Ureter (tissue), 1 donor: Measurements from ENCODE around the gene SLC17A1. TPM values are rescaled to one million over a fixed set of nuclear protein-coding genes. Genes with fewer than 3 reads are reported as not detected.
"Not testable (repeated sequence)": the region's sequence is repeated elsewhere in the genome, so short reads cannot be mapped to it uniquely, and the experiment has no call there.

ENCODE experiments used
- DNase-seq: peaks from one replicate; pipeline ENCODE4 v3.0.0-alpha.2; 2020; ENCODE audit warnings: low spot score
- total RNA-seq: library from RNA; stranded (reverse); gene quantifications from one replicate; pipeline ENCODE4 v1.2.4, GENCODE V29; 2023
- donor health status: DM: yes; HTN: yes; CAD: no.

Gene SLC17A1
- total RNA-seq, 1 donor from 2014 or later: not detected

DNA sequence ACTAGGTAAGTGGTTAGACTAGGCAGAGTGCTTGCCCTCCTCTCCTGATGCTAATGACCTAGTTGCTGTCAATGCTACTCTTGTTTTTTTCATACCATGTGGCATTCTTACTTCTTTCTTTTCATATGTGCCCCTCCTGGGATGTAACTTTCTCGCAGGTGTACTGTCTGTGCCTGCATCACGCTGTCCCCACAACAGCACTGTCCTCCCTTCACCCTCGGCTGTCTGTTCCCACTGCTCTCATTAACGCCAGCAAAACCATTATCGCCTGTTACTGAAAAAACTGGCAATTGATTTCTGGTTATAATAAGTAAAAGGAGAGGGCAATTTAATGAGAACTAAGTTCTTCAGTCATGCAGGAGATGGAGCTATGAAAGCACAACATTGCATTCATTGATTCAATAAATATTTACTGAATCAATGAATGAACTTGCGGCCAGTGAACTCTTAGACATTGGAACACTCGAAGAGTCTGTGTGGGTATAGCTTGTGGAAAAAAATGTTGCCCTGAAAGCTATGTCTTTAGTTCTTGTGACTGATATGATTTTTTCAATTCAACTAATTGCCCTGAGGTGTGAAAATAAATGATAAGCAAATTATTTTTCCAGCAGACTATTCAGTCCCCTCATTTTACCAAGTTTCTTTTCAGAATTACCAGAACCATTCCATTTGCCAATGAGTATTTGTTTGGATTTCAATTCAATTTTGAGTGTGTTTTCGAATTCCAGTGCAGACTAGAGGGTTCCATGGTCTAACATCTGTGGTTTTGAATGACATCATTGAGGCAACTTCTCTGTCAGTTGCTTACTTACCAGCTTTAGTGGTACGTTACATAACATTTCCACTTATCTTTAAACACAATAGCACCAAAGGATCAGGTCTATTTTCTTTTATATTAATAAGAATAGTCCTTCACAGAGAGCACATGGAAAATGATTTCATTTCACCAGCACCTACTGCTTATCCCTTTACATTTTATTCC lies 75.2 kb downstream of the SLC17A1 start:
- DNase-seq: no peak

DNA sequence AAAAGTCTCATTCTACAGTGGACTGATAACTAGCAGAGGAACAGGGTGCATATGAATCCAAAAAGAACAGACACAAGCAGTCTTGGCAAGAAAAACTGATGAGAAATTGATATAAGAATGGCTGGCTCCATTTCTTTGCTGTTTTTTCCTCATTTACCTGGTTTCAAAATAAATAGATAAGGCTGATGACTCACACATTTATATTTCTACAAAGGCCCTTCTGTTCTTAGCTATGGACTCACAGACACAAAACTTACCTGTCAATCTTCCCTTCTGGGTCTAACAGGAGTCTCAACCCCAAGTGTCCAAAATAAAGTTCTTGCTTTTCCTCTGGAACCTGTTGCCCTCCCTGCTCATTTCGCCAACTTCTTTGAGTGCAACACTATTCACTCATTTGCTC lies 76.4 kb downstream of the SLC17A1 start:
- no peak for DNase-seq

DNA sequence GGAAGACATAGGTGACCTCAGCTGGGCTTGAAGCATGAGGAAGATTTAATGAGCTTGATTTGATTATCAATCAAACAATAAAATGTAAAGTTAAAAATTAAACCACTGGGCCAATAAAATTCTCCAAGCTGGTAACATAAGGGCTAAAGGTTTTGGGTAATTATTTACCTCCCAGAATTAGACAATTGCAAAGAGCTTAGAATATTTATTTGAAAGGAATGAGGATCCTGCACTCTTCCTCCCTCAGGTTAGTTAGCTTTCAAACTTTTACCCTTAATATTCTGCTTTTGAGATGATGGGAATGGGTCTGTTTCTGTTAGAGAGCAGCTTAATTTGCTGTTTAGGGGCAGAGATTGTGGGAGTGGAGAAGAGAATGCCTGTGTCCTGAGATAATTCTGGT lies 77.3 kb downstream of the SLC17A1 start, which contains the start of gene SLC17A4:
TSS of gene SLC17A4 (plus strand) at position 208 of the 400 bp plus-strand sequence. CDS start 7,221 bp downstream, outside the sequence.
- no peak for DNase-seq

DNA sequence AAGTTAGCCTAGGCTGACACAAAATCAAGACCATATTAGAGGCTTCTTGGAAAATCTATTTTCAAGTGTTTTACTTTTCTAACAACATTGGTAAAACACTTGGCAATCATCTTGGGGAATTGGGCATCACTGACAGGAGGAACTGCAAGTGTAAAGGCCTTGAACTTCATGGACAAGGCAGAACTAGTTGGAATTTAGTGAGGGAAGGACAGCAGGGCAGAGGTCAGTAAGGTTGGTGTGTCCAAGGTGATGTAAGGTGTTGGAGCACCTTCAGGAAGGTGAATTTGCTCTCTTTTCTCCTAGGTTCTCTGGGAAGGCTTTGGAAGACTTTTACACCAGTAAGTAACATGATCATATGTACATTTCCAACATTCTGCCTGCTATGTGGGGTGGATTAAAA lies 78.8 kb downstream of the SLC17A1 start:
- no peak for DNase-seq

DNA sequence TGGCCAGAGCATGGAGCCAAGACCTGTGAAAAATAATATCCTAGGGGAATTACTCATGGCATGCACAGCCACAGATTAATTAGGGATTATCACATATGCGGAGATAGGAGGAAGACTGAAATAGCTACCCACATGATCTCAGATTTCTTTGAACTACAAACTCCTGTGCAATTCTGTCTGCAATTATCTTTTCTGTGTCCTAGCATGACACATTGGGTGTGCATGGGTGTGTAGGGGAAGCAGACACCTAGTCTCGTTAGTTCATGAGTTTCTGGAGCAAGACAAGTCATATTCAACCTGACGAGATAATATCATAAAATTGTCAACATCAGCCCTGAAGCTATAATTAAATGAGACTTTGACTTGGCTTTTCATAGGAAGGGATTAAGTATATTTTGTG lies 80.9 kb downstream of the SLC17A1 start:
- DNase-seq: no peak

DNA sequence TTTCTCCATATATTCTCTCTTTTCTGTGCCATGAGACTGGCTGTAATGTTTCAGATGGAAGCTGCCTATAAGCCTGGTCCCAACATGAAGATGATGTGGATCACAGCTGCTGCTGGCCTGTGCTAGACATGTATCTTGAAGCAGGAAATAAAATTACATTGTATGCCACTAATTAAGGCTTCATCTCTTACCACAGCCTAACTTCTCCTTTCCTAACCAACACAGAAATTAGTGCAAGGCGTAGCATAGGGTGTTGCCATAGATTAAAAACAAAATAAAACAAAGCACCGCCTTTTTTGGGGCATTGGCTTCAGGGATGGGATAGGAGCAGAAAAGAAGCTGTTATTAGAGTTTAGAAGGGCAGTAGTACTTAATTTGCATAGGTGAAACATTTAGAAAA lies 82.0 kb downstream of the SLC17A1 start:
- no peak for DNase-seq

DNA sequence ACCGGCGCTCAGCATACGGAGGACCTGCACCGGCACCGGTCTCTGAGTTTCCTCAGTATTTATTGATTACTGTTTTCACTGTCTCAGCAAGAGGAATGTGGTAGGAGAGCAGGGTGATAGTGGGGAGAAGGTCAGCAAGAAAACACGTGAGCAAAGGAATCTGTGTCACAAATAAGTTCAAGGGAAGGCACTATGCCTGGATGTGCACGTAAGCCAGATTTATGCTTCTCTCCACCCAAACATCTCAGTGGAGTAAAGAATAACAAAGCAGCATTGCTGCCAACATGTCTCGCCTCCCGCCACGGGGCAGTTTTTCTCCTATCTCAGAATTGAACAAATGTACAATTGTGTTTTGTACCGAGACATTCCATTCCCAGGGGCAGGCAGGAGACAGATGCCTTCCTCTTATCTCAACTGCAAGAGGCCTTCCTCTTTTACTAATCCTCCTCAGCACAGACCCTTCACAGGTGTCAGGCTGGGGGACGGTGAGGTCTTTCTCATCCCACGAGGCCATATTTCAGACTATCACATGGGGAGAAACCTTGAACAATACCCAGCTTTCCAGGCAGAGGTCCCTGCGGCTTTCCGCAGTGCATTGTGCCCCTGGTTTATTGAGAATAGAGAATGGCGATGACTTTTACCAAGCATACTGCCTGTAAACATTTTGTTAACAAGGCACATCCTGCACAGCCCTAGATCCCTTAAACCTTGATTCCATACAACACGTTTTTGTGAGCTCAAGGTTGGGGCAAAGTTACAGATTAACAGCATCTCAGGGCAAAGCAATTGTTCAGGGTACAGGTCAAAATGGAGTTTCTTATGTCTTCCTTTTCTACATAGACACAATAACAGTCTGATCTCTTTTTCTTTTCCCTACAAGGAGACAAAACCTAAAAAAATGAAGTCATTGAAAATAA lies 83.0 kb downstream of the SLC17A1 start:
- not testable (repeated sequence) for DNase-seq

DNA sequence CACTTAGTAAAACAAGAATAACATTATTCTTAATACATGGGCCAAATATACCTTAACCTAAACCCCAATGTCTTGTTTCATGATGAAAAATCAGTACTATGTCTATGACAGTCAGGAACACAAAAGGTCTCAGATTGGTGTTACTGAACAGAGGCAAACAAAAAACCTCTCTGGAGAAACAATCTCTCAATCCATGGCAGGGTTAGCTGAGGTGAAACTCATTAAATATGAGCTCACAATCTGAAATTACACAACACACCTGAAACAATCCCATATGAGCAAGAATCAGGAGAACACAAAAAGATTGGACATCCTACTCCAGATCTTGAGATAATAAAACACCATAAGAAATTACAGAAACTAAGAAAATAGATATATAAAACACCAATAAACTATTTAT lies 83.8 kb downstream of the SLC17A1 start:
- DNase-seq: no peak

DNA sequence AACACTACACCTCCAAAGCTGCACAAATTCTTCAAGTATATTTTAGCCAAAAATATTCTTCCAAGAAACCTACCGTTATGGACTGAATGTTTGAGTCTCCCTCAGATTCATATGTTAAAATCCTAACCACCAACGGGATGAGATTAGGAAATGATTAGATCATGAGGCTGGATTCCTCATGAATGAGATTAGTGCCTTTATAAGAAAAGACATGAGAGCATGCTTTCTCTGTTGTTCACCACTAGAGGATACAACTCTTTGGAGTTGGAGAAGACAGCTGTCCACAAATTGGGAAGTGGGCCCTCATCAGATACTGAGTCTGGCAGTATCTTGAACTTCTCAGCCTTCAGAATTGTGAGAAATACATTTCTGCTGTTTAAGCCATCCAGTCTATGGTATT lies 84.4 kb downstream of the SLC17A1 start:
- no peak for DNase-seq

DNA sequence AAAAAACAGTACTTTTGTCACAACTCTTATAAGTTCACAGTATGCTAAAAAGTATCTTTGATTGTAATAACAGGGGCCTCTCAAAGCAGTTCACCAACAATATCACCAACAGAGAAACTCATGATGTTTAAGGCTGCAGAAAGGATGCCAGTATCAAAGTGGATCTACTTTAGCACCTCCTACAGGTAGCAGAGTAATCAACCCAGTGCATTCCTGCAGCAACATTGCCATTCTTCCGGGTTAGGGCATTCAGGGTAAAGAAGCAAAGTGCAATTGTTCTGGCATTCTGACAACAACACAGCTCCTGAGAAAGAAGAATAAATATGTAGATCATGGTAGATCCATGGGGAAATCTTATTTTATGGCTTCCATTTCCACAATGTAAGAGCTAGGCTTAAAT lies 84.9 kb downstream of the SLC17A1 start:
- DNase-seq: no peak

DNA sequence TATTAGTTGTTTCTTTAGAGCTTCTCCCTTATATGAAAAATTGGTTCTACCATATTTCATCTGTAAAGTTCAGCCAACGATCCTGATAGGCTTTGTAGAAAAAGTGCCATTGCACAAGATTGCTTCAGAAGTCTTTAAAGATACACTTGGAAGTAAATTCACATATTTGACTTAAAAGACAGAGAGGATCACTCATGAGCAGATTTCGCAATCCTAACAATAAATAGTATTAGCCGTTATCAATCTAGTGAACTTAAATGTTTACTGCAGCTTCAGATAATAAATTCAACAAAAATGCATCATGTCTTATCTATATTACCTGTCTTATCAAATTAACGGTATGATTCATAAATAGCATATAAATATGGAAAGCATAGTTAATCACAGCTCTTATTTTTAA lies 86.0 kb downstream of the SLC17A1 start:
- no peak for DNase-seq

DNA sequence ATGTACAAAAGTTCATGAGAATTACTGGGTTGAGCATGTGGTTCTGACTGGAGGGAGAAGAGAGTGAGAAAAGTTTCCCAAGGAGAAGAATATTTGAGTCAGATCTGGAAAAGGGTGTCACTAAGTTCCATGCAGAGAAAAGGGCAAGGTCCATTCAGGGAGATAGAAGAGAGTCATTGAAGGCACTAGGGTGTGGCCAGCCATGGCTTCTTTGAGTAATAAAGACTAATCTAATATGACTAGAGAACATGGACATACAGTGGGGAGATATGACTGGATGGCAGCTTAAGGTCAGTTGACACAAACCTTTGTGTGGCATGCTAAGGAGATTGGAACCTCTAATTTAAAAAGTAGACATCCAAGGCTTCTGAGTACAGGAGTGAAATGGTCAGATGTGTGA lies 88.0 kb downstream of the SLC17A1 start:
- no peak for DNase-seq

DNA sequence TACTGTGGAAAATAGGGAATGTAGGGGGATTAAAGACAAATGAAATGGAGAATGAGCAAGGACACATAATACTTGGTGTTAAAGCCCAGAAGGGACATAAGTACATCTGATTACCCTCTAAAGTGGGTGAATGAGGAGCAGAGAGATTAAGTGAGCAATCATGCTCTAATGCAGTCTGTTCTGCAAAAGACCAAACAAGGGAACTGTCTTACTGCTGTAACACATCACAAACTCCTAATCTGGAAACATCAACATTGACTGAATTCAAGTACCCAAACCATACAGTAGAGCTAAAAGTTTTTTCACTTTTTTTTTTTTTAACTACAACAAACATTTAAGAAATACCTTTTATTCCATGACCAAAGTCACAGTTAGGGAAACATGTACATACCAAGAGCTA lies 96.6 kb downstream of the SLC17A1 start:
- no peak for DNase-seq

Other genes starting within 250 kb of the SLC17A1 start
- not detected for gene SCGN, start 179.8 kb downstream of the SLC17A1 start, total RNA-seq
- not detected for gene SLC17A4, start 77.3 kb downstream of the SLC17A1 start, total RNA-seq
- not detected for gene SLC17A3, start 42.2 kb upstream of the SLC17A1 start, total RNA-seq
- not detected for gene SLC17A2, start 98.6 kb upstream of the SLC17A1 start, total RNA-seq
- gene TRIM38, start 130.8 kb upstream of the SLC17A1 start, total RNA-seq: 20.2 TPM